ENCODE results near the gene GSTT2. TPM values are rescaled to one million over a fixed set of nuclear protein-coding genes. Genes with fewer than 3 reads are reported as not detected.
A peak's percentile ranks its signal among the peaks of the same experiment; 100 is the strongest.
"Not testable (repeated sequence)": the region's sequence is repeated elsewhere in the genome, so short reads cannot be mapped to it uniquely, and the experiment has no call there.

Gene GSTT2
- total RNA-seq, 5 donors from 2014 or later (not counting 1 experiment from before 2014, with no cell fraction given): not detected

- POLR2A ChIA-PET, H3K27ac Mint-ChIP-seq: not testable (repeated sequence)
Measured at GRCh38 chr22:23961084-23961771, 18.7 kb upstream of the GSTT2 start, which contains the start of gene GSTT2B. TSS of gene GSTT2B (minus strand) at chr22:23961195. CDS start at chr22:23961131, 64 bp downstream.

DNA sequence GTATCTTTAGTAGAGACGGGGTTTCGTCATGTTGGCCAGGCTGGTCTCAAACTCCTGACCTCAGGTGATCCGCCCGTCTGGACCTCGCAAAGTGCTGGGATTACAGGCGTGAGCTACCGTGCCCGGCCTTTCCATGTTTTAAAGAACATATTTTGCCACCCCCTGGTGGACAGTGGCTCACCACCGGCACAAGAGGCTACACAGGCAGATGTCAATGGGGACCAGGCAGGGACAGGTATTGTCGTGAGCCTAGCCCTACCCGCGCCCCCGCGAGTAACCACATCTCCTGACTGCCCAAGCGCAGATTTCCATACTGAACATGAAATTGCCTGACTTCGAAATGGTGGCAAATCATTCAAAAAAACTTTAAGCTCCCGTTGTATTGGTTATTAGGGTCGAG, 13.8 kb upstream of the GSTT2 start:
- H3K27me3 ChIP-seq (replicated peaks in 1 of 2; ENCODE audit: control insufficient read depth in 2 of 2, extremely low read depth in 1 of 2, insufficient read depth in 2 of 2, low read length in 1 of 2); H3K27ac ChIP-seq (ENCODE audit: low read length); H3K4me3 Mint-ChIP-seq; POLR2A ChIA-PET; DNase-seq; H3K4me3 ChIP-seq (ENCODE audit: control insufficient read depth in 1 of 2, extremely low read depth in 1 of 2, low read length in 1 of 2); H3K9me3 ChIP-seq; H3K4me1 ChIP-seq (ENCODE audit: control insufficient read depth in 1 of 2, extremely low read depth in 1 of 2, insufficient read depth in 2 of 2, low read length in 2 of 2); H3K9me3 Mint-ChIP-seq; H3K27ac Mint-ChIP-seq; CTCF ChIA-PET; H3K27me3 Mint-ChIP-seq: not testable (repeated sequence)
- ATAC-seq (replicated peaks in 1 of 4): peak; percentile 14 to 37 (median 30)
- no CpG with 5 or more reads among the region's 18 CpGs for WGBS (ENCODE audit: insufficient coverage)
- peaks cover 6 to 20% of the 10 kb centered on the region in 2 donors for H3K36me3 ChIP-seq (ENCODE audit: control insufficient read depth in 2 of 2, extremely low read depth in 1 of 2, insufficient read depth in 1 of 2, low read length in 1 of 2)
- Mint-ChIP-seq H3K36me3 (peaks cover 11% of the 10 kb centered on the region), H3K4me1 (peaks cover 4 to 23% (median 19%) of the 10 kb centered on the region in 3 donors)

More at GRCh38 chr22:23961084-23961771, 18.7 kb upstream of the GSTT2 start, which contains the start of gene GSTT2B:
- CTCF ChIA-PET; H3K9me3 ChIP-seq; H3K4me1 Mint-ChIP-seq; H3K4me3 ChIP-seq (ENCODE audit: control insufficient read depth in 1 of 2, extremely low read depth in 1 of 2, low read length in 1 of 2); ATAC-seq (replicated peaks in 1 of 4); H3K27ac ChIP-seq (ENCODE audit: low read length); H3K4me3 Mint-ChIP-seq; H3K36me3 Mint-ChIP-seq; H3K36me3 ChIP-seq (ENCODE audit: control insufficient read depth in 2 of 2, extremely low read depth in 1 of 2, insufficient read depth in 1 of 2, low read length in 1 of 2); H3K27me3 ChIP-seq (replicated peaks in 1 of 2; ENCODE audit: control insufficient read depth in 2 of 2, extremely low read depth in 1 of 2, insufficient read depth in 2 of 2, low read length in 1 of 2); H3K9me3 Mint-ChIP-seq; H3K4me1 ChIP-seq (ENCODE audit: control insufficient read depth in 1 of 2, extremely low read depth in 1 of 2, insufficient read depth in 2 of 2, low read length in 2 of 2); DNase-seq: not testable (repeated sequence)
- peaks cover 0 to 14% of the 10 kb centered on the region in 2 donors for H3K27me3 Mint-ChIP-seq
- WGBS (ENCODE audit: insufficient coverage): no CpG with 5 or more reads among the region's 43 CpGs

- CTCF ChIA-PET, H3K27me3 Mint-ChIP-seq: not testable (repeated sequence)
Measured at GRCh38 chr22:23966568-23966967, 13.4 kb upstream of the GSTT2 start, which contains the start of gene DDTL. TSS of gene DDTL (plus strand) at chr22:23966888. CDS start at chr22:23966915, 27 bp downstream.

GRCh38 chr22:23969071-23969470, 10.9 kb upstream of the GSTT2 start:
- H3K4me3 Mint-ChIP-seq: peak overlapping the region in 1 of 3 donors; percentile 28
- Histone ChIP-seq H3K27me3 (replicated peaks in 1 of 2; ENCODE audit: control insufficient read depth in 2 of 2, extremely low read depth in 1 of 2, insufficient read depth in 2 of 2, low read length in 1 of 2) (no peaks in the 10 kb centered on the region), H3K4me3 (ENCODE audit: control insufficient read depth in 1 of 2, extremely low read depth in 1 of 2, low read length in 1 of 2) (no peak overlapping the region), H3K36me3 (ENCODE audit: control insufficient read depth in 2 of 2, extremely low read depth in 1 of 2, insufficient read depth in 1 of 2, low read length in 1 of 2) (peaks cover 6 to 29% of the 10 kb centered on the region in 2 donors), H3K27ac (ENCODE audit: low read length) (no peak overlapping the region), H3K9me3 (no peaks in the 10 kb centered on the region), H3K4me1 (ENCODE audit: control insufficient read depth in 1 of 2, extremely low read depth in 1 of 2, insufficient read depth in 2 of 2, low read length in 2 of 2) (peaks cover 0 to 11% of the 10 kb centered on the region in 2 experiments)
- H3K9me3 Mint-ChIP-seq: no peaks in the 10 kb centered on the region
- H3K27me3 Mint-ChIP-seq: no peaks in the 10 kb centered on the region
- H3K27ac Mint-ChIP-seq: peak overlapping the region in 1 of 2 donors; percentile 61
- H3K4me1 Mint-ChIP-seq: peaks cover 13 to 32% (median 27%) of the 10 kb centered on the region in 3 donors
- WGBS (ENCODE audit: insufficient coverage): 100% methylated on average over 1 of the region's 3 CpGs
- ATAC-seq (replicated peaks in 1 of 4) (no peak), DNase-seq (no peak)
- ChIA-PET POLR2A (no interaction called here), CTCF (no interaction called here)
- H3K36me3 Mint-ChIP-seq: peaks cover 15% of the 10 kb centered on the region

More at GRCh38 chr22:23966568-23966967, 13.4 kb upstream of the GSTT2 start, which contains the start of gene DDTL:
- H3K27ac Mint-ChIP-seq; H3K4me3 Mint-ChIP-seq; H3K27me3 ChIP-seq (replicated peaks in 1 of 2; ENCODE audit: control insufficient read depth in 2 of 2, extremely low read depth in 1 of 2, insufficient read depth in 2 of 2, low read length in 1 of 2); H3K27ac ChIP-seq (ENCODE audit: low read length); H3K9me3 Mint-ChIP-seq; H3K4me3 ChIP-seq (ENCODE audit: control insufficient read depth in 1 of 2, extremely low read depth in 1 of 2, low read length in 1 of 2); DNase-seq; POLR2A ChIA-PET; H3K4me1 ChIP-seq (ENCODE audit: control insufficient read depth in 1 of 2, extremely low read depth in 1 of 2, insufficient read depth in 2 of 2, low read length in 2 of 2); H3K9me3 ChIP-seq: not testable (repeated sequence)
- WGBS (ENCODE audit: insufficient coverage): no CpG with 5 or more reads among the region's 30 CpGs
- Mint-ChIP-seq H3K4me1 (peaks cover 8 to 27% (median 24%) of the 10 kb centered on the region in 3 donors), H3K36me3 (peaks cover 15% of the 10 kb centered on the region)
- H3K36me3 ChIP-seq (ENCODE audit: control insufficient read depth in 2 of 2, extremely low read depth in 1 of 2, insufficient read depth in 1 of 2, low read length in 1 of 2): peaks cover 6 to 25% of the 10 kb centered on the region in 2 donors
- peak; percentile 95 to 98 (median 96) for ATAC-seq (replicated peaks in 1 of 4)

DNA sequence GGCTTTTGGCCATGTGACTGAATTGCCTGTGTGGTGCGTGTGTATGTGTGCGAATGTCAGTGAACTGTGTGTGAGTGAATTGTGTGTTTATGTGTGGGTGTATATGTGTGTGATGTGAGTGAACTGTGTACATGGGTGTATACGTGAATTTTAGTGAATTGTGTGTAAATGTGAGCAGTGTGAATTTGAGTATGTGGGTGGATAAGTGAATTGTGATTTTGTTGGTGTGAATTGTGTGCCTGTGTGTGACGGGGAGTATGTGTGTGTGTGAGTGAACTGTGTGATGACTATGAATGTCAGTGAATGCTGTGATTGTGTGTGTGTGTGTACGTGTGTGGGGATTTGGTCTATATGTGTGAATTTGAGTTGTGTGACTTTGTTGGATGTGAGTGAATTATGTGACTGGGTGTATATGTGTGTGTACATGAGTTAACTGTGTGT, 9.7 kb upstream of the GSTT2 start:
- H3K4me1 ChIP-seq (ENCODE audit: control insufficient read depth in 1 of 2, extremely low read depth in 1 of 2, insufficient read depth in 2 of 2, low read length in 2 of 2): peaks cover 0 to 11% of the 10 kb centered on the region in 2 experiments
- DNase-seq: no peak
- no peak overlapping the region for H3K4me3 ChIP-seq (ENCODE audit: control insufficient read depth in 1 of 2, extremely low read depth in 1 of 2, low read length in 1 of 2)
- no peak for ATAC-seq (replicated peaks in 1 of 4)
- peaks cover 13 to 32% (median 27%) of the 10 kb centered on the region in 3 donors for H3K4me1 Mint-ChIP-seq
- H3K27me3 ChIP-seq (replicated peaks in 1 of 2; ENCODE audit: control insufficient read depth in 2 of 2, extremely low read depth in 1 of 2, insufficient read depth in 2 of 2, low read length in 1 of 2): no peaks in the 10 kb centered on the region
- peak overlapping the region in 2 of 3 donors; percentile 0 to 6 for H3K4me3 Mint-ChIP-seq
- H3K27ac Mint-ChIP-seq: peak overlapping the region in 1 of 2 donors; percentile 3
- WGBS (ENCODE audit: insufficient coverage): 76% methylated on average over 5 of the region's 5 CpGs
- ChIA-PET CTCF (no interaction called here), POLR2A (no interaction called here)
- no peaks in the 10 kb centered on the region for H3K9me3 Mint-ChIP-seq
- H3K27ac ChIP-seq (ENCODE audit: low read length): no peak overlapping the region
- H3K36me3 Mint-ChIP-seq: peaks cover 15% of the 10 kb centered on the region
- H3K27me3 Mint-ChIP-seq: no peaks in the 10 kb centered on the region
- H3K36me3 ChIP-seq (ENCODE audit: control insufficient read depth in 2 of 2, extremely low read depth in 1 of 2, insufficient read depth in 1 of 2, low read length in 1 of 2): peaks cover 6 to 29% of the 10 kb centered on the region in 2 donors
- no peaks in the 10 kb centered on the region for H3K9me3 ChIP-seq

DNA sequence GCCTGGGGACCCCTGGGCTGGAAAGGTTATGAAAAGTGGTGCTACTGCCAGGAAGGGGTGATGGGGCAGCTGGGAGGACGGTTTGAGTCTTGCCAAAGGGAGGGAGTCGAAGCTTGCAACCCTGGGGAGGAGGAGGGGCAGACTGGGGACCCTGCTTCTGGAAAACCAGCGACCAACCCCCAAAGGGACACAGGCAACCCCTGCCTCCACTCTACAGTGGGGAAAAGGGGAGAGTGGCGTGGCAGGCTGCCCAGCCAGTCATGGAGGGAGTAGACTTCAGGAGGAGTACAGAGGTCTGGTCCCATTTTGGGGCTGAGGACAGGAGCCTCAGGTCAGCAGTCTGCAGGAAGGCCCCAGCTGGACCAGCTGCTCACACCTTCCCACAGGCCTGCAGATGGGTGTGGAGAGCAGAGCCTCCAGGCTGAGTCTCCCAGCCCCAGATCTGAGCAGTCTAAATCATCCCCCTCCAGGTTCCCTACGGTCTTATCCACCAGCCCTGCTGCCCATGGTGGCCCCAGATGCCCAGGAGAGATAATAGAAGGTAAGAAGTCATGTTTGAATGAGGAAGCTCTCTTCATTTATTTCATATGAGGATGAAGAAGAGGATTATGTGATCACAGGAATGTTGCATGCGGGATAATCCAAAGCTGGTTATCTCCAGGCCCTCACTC, 9.0 kb upstream of the GSTT2 start:
- ATAC-seq (replicated peaks in 1 of 4) (no peak), DNase-seq (no peak)
- CTCF ChIA-PET: no interaction called here
- H3K4me3 Mint-ChIP-seq: peak overlapping the region in 2 of 3 donors; percentile 16 to 21
- Histone ChIP-seq H3K4me1 (ENCODE audit: control insufficient read depth in 1 of 2, extremely low read depth in 1 of 2, insufficient read depth in 2 of 2, low read length in 2 of 2) (peaks cover 0 to 11% of the 10 kb centered on the region in 2 experiments), H3K4me3 (ENCODE audit: control insufficient read depth in 1 of 2, extremely low read depth in 1 of 2, low read length in 1 of 2) (no peak overlapping the region), H3K9me3 (no peaks in the 10 kb centered on the region), H3K27me3 (replicated peaks in 1 of 2; ENCODE audit: control insufficient read depth in 2 of 2, extremely low read depth in 1 of 2, insufficient read depth in 2 of 2, low read length in 1 of 2) (no peaks in the 10 kb centered on the region), H3K27ac (ENCODE audit: low read length) (no peak overlapping the region), H3K36me3 (ENCODE audit: control insufficient read depth in 2 of 2, extremely low read depth in 1 of 2, insufficient read depth in 1 of 2, low read length in 1 of 2) (peaks cover 6 to 29% of the 10 kb centered on the region in 2 donors)
- H3K9me3 Mint-ChIP-seq: no peaks in the 10 kb centered on the region
- peak overlapping the region in 1 of 2 donors; percentile 6 for H3K27ac Mint-ChIP-seq
- H3K27me3 Mint-ChIP-seq: no peaks in the 10 kb centered on the region
- 78% methylated on average over 1 of the region's 6 CpGs for WGBS (ENCODE audit: insufficient coverage)
- POLR2A ChIA-PET: no interaction called here
- peaks cover 15% of the 10 kb centered on the region for H3K36me3 Mint-ChIP-seq
- H3K4me1 Mint-ChIP-seq: peaks cover 13 to 32% (median 27%) of the 10 kb centered on the region in 3 donors
